Spleen (tissue), 7 donors: Measurements from ENCODE around the gene IL22RA2.

Experiments
- CTCF ChIP-seq, 11 experiments: fragments of 200-600 bp in 7 of 11; fragments of 450-650 bp in 4 of 11; sonication (generic) in 4 of 11; IDR thresholded peaks in 8 of 11; conservative IDR thresholded peaks in 3 of 11; 1 replicate in 7 of 11; 2 replicates in 4 of 11; pipeline versions ENCODE4 v1.4.0 to v1.8.0; 2016 to 2021; ENCODE audit warnings: antibody characterized with exemption in 11 of 11, inconsistent platforms in 4 of 11, mild to moderate bottlenecking in 1 of 11
- POLR2A ChIP-seq, 3 donors: fragments of 450-650 bp; IDR thresholded peaks; one replicate each; pipeline ENCODE4 v1.5.1; 2017; ENCODE audit warnings: antibody characterized with exemption in 3 of 3, mild to moderate bottlenecking in 1 of 3
- donor health status: DM: no; HTN: no; CAD: no; lungs with moderate emphysema.
- donor health status: DM: no; HTN: no; CAD: no.
- donor health status: DM: no; HTN: no; CAD: no.

GRCh38 chr6:137170266-137171052 is 3.0 kb downstream of the IL22RA2 start:
- TF ChIP-seq CTCF (IDR thresholded peaks at IDR 0.05 in 8 of 11, conservative IDR thresholded peaks at IDR 0.05 in 3 of 11) (no peak), POLR2A (IDR thresholded peaks at IDR 0.05) (no peak)
